ENCODE measurements around the gene SLC24A3.

DNA sequence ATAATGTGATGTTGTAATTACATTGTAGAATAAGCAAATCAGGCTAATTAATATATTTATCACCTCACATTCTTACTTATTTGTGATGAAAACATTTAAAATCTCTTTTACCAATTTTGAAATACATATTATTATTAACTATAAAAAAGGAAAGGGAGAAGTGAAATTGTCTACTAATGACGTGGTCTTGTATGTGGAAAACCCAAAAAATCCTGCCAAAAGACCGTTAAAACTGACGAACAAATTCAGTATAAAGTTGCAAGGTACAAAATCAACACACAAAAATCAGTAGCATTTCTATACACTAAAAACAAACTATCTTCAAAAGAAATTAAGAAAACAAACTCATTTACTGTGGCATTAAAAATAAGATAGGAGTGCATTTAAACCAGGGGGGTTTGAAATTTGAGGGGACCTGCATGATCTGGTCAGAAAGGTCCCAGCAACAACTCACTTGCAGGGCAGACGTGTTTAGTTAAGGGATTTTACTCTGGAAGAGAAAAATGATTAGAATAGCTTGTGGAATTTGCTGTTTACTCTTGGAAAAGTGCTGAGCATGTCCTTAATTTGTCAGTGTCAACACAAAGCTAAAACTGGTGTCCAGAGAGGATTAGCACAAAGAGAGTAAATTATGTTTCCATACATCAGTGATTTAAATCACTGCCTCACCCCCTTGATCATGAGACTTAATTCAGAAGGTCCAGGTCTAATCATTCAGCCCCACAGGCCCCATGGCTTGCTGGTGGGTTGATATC lies 310.6 kb downstream of the SLC24A3 start:
- TF ChIP-seq, protein P1, sequence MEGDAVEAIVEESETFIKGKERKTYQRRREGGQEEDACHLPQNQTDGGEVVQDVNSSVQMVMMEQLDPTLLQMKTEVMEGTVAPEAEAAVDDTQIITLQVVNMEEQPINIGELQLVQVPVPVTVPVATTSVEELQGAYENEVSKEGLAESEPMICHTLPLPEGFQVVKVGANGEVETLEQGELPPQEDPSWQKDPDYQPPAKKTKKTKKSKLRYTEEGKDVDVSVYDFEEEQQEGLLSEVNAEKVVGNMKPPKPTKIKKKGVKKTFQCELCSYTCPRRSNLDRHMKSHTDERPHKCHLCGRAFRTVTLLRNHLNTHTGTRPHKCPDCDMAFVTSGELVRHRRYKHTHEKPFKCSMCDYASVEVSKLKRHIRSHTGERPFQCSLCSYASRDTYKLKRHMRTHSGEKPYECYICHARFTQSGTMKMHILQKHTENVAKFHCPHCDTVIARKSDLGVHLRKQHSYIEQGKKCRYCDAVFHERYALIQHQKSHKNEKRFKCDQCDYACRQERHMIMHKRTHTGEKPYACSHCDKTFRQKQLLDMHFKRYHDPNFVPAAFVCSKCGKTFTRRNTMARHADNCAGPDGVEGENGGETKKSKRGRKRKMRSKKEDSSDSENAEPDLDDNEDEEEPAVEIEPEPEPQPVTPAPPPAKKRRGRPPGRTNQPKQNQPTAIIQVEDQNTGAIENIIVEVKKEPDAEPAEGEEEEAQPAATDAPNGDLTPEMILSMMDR (conservative IDR thresholded peaks at IDR 0.05) = no peak
- no peak for TF ChIP-seq EZH2 (IDR thresholded peaks at IDR 0.05; ENCODE audit: low read depth)

Measured in PC-9 (cell line).